SK-N-SH (cell line): ENCODE results near the gene IFNGR1. TPM values are rescaled to one million over a fixed set of nuclear protein-coding genes. Genes with fewer than 3 reads are reported as not detected.

Experiments used
- CTCF ChIA-PET: fragments of 300-600, 350-600 bp; formaldehyde crosslinking; extraction: SDS; loops from one replicate; lab custom pipeline; 2021; lab: Yijun Ruan, JAX
- POLR2A ChIA-PET: fragments of 350-600 bp; sonication (Branson Sonifier 250); formaldehyde crosslinking; extraction: SDS; loops from one replicate; lab custom pipeline; 2020; ENCODE audit warnings: antibody characterized with exemption, inconsistent platforms; lab: Yijun Ruan, JAX
- DNase-seq: peaks from one replicate; pipeline ENCODE4 v3.0.0; 2012
- H2AFZ ChIP-seq: fragments of 200-600 bp; sonication (generic); 2 replicates; pipeline ENCODE4 v1.8.1; 2016; ENCODE audit warnings: antibody characterized with exemption, mild to moderate bottlenecking, low read depth
- H3F3A ChIP-seq: fragments of 200-600 bp; sonication (generic); replicated peaks from 2 replicates; pipeline ENCODE3; 2016; ENCODE audit warnings: antibody characterized with exemption, mild to moderate bottlenecking; ENCODE audit not compliant: insufficient read depth
- H3K27ac ChIP-seq, 2 experiments: fragments of 200-500 bp in 1 of 2; fragments of 200-600 bp in 1 of 2; sonication (Bioruptor generic) in 1 of 2; sonication (generic), shearing (Covaris generic) in 1 of 2; 2 replicates each; pipeline versions ENCODE4 v1.5.1 to v1.6.1; 2014 to 2016; ENCODE audit warnings: low read depth in 2 of 2, inconsistent platforms in 1 of 2, low read length in 1 of 2, mild to moderate bottlenecking in 1 of 2, mixed read lengths in 1 of 2
- H3K27me3 ChIP-seq: fragments of 200-600 bp; sonication (generic), shearing (Covaris generic); 2 replicates; pipeline ENCODE4 v1.6.1; 2016; ENCODE audit warnings: mixed run types; ENCODE audit not compliant: insufficient read depth
- H3K36me3 ChIP-seq, 2 experiments: fragments of 200-500 bp in 1 of 2; fragments of 200-600 bp in 1 of 2; sonication (Bioruptor generic) in 1 of 2; sonication (generic) in 1 of 2; replicated peaks in 1 of 2; 2 replicates each; pipeline versions ENCODE3 to v1.5.1; 2014 to 2016; ENCODE audit warnings: low read length in 1 of 2, mild to moderate bottlenecking in 1 of 2; ENCODE audit not compliant: insufficient read depth in 2 of 2, control insufficient read depth in 1 of 2
- H3K4me1 ChIP-seq, 2 experiments: fragments of 200-500 bp in 1 of 2; fragments of 200-600 bp in 1 of 2; sonication (Bioruptor generic) in 1 of 2; sonication (generic), shearing (Covaris generic) in 1 of 2; 2 replicates each; pipeline versions ENCODE4 v1.5.1 to v1.6.1; 2014 to 2016; ENCODE audit warnings: low read depth in 1 of 2, low read length in 1 of 2, mixed run types in 1 of 2; ENCODE audit not compliant: insufficient read depth in 2 of 2, control insufficient read depth in 1 of 2
- H3K4me2 ChIP-seq: fragments of 200-600 bp; sonication (generic), shearing (Covaris generic); 2 replicates; pipeline ENCODE4 v1.6.1; 2017; ENCODE audit warnings: mixed run types
- H3K4me3 ChIP-seq, 2 experiments: fragments of 200-500 bp in 1 of 2; fragments of 200-600 bp in 1 of 2; sonication (Bioruptor generic) in 1 of 2; sonication (generic), shearing (Covaris generic) in 1 of 2; 2 replicates each; pipeline versions ENCODE4 v1.5.1 to v1.8.1; 2014 to 2016; ENCODE audit warnings: low read depth in 2 of 2, inconsistent platforms in 1 of 2, low read length in 1 of 2, mild to moderate bottlenecking in 1 of 2, mixed read lengths in 1 of 2, moderate library complexity in 1 of 2
- H3K79me2 ChIP-seq: fragments of 200-600 bp; sonication (generic); 2 replicates; pipeline ENCODE4 v1.8.1; 2017; ENCODE audit warnings: mild to moderate bottlenecking; ENCODE audit not compliant: insufficient read depth
- H3K9ac ChIP-seq: fragments of 200-600 bp; sonication (generic); 2 replicates; pipeline ENCODE4 v1.6.1; 2017; ENCODE audit warnings: mixed run types
- H3K9me2 ChIP-seq: fragments of 200-600 bp; sonication (generic); 2 replicates; pipeline ENCODE4 v1.6.1; 2017; ENCODE audit warnings: mixed run types
- H3K9me3 ChIP-seq: fragments of 200-600 bp; sonication (generic); 2 replicates; pipeline ENCODE4 v1.6.1; 2017; ENCODE audit warnings: mixed run types, mild to moderate bottlenecking, moderate library complexity
- H4K20me1 ChIP-seq: fragments of 200-600 bp; sonication (generic); 2 replicates; pipeline ENCODE4 v1.6.1; 2017; ENCODE audit warnings: mild to moderate bottlenecking, mixed run types; ENCODE audit not compliant: insufficient read depth
- CHD2 ChIP-seq: fragments of 150-350 bp; IDR thresholded peaks from 2 replicates; pipeline ENCODE4 v1.6.1; 2018; ENCODE audit warnings: low read length; ENCODE audit not compliant: partially characterized antibody
- ELF1 ChIP-seq: IDR thresholded peaks from 2 replicates; pipeline ENCODE4 v1.4.0; 2012
- EP300 ChIP-seq, 2 experiments: IDR thresholded peaks; 2 replicates each; pipeline versions ENCODE4 v1.4.0 to v1.6.1; 2012; ENCODE audit warnings: borderline replicate concordance in 1 of 2, low read depth in 1 of 2, low read length in 1 of 2
- EZH2phosphoT487 ChIP-seq: fragments of 200-600 bp; sonication (generic); IDR thresholded peaks from 2 replicates; pipeline ENCODE4 v1.6.1; 2017; ENCODE audit warnings: low read depth, mixed run types, mild to moderate bottlenecking, antibody characterized with exemption, moderate library complexity, borderline replicate concordance
- FOSL2 ChIP-seq: IDR thresholded peaks from 2 replicates; pipeline ENCODE4 v1.4.0; 2012; ENCODE audit warnings: low read depth, mild to moderate bottlenecking, moderate library complexity, borderline replicate concordance
- FOXJ3 ChIP-seq: sonication (generic); formaldehyde crosslinking; IDR thresholded peaks from 2 replicates; pipeline ENCODE4 v1.5.1; 2020; ENCODE audit warnings: mild to moderate bottlenecking, missing genetic modification reagents
- FOXM1 ChIP-seq: IDR thresholded peaks from 2 replicates; pipeline ENCODE4 v1.4.0; 2012; ENCODE audit warnings: low read depth, mild to moderate bottlenecking
- GABPA ChIP-seq: IDR thresholded peaks from 2 replicates; pipeline ENCODE4 v1.4.0; 2012; ENCODE audit warnings: low read depth, mild to moderate bottlenecking
- GATA2 ChIP-seq: sonication (generic); formaldehyde crosslinking; IDR thresholded peaks from 2 replicates; pipeline ENCODE4 v1.5.0; 2020; ENCODE audit warnings: mild to moderate bottlenecking, missing genetic modification reagents
- MEF2A ChIP-seq: IDR thresholded peaks from 2 replicates; pipeline ENCODE4 v1.4.0; 2012; ENCODE audit warnings: low read depth, borderline replicate concordance
- RAD21 ChIP-seq: IDR thresholded peaks from 2 replicates; pipeline ENCODE4 v1.6.1; 2012; ENCODE audit warnings: mild to moderate bottlenecking, low read length
- REST ChIP-seq: IDR thresholded peaks from 2 replicates; pipeline ENCODE4 v1.6.1; 2012; ENCODE audit warnings: mild to moderate bottlenecking, low read depth, low read length, moderate library complexity
- SIN3A ChIP-seq: IDR thresholded peaks from 2 replicates; pipeline ENCODE4 v1.6.1; 2012; ENCODE audit warnings: low read depth, mild to moderate bottlenecking, low read length, moderate library complexity, borderline replicate concordance
- SMC3 ChIP-seq: IDR thresholded peaks from 2 replicates; pipeline ENCODE4 v1.6.1; 2012; ENCODE audit warnings: low read depth, low read length, improper control_type of control experiment
- TAF1 ChIP-seq: IDR thresholded peaks from 2 replicates; pipeline ENCODE4 v1.6.1; 2012; ENCODE audit warnings: low read depth, mild to moderate bottlenecking, low read length, moderate library complexity, borderline replicate concordance
- USF1 ChIP-seq: IDR thresholded peaks from 2 replicates; pipeline ENCODE4 v1.4.0; 2012; ENCODE audit warnings: low read depth, borderline replicate concordance
- USF2 ChIP-seq: fragments of 150-350 bp; IDR thresholded peaks from 2 replicates; pipeline ENCODE4 v1.6.1; 2017; ENCODE audit warnings: antibody characterized with exemption, low read length, low read depth, borderline replicate concordance
- ZBTB33 ChIP-seq: IDR thresholded peaks from 2 replicates; pipeline ENCODE4 v1.4.0; 2012; ENCODE audit warnings: low read depth, borderline replicate concordance
- WGBS: methylation state at CpG from one replicate; pipeline ENCODE4 v1.1.6; 2017; ENCODE audit warnings: low lambda C conversion rate; 5-methylcytosine and 5-hydroxymethylcytosine counted together
- polyA plus RNA-seq, 3 experiments: library from polyadenylated mRNA; depleted of rRNA; stranded (reverse); fragments of >200 nt; gene quantifications; 2 replicates each; pipeline ENCODE4 v1.2.3, GENCODE V29; 2012

The IFNGR1 gene
- polyA plus RNA-seq, 1 of the 3 experiments (the other 2 are of a cell fraction), result 11.5 TPM

- Histone ChIP-seq H3F3A (no peaks in the 10 kb centered on the region), H3K4me1 (no peaks in the 10 kb centered on the region), H3K9ac (no peak overlapping the region), H4K20me1 (no peaks in the 10 kb centered on the region), H3K27me3 (no peaks in the 10 kb centered on the region), H3K27ac (no peak overlapping the region), H2AFZ (no peak overlapping the region), H3K4me3 (no peak overlapping the region), H3K9me3 (no peaks in the 10 kb centered on the region), H3K4me2 (no peak overlapping the region), H3K79me2 (no peaks in the 10 kb centered on the region), H3K9me2 (no peaks in the 10 kb centered on the region), H3K36me3 (no peaks in the 10 kb centered on the region)
- POLR2A ChIA-PET, result no interaction called here
- TF ChIP-seq EP300 (IDR thresholded peaks at IDR 0.05; ENCODE audit: borderline replicate concordance in 1 of 2, low read depth in 1 of 2, low read length in 1 of 2) (no peak), FOSL2 (no peak), MEF2A (no peak), USF1 (no peak), GABPA (no peak), FOXM1 (no peak), RAD21 (no peak), SIN3A (no peak), USF2 (no peak), TAF1 (no peak)
- 15% methylated on average over 1 of the region's 1 CpG for WGBS
- DNase-seq, result no peak
- CTCF ChIA-PET, result no interaction called here
Observed at GRCh38 chr6:137240168-137240567, 21.0 kb upstream of the IFNGR1 start.

GRCh38 chr6:137237413-137238170 is 18.4 kb upstream of the IFNGR1 start:
- ChIA-PET POLR2A (no interaction called here), CTCF (interaction anchor here (0.6 to 1.7 kb wide), 2 partner anchors 77 to 144 kb away, joined by 3 to 4 read pairs; no protein-coding TSS in a partner anchor)
- Histone ChIP-seq H3K36me3 (no peaks in the 10 kb centered on the region), H3K9me2 (no peaks in the 10 kb centered on the region), H3K9ac (no peak overlapping the region), H3K79me2 (no peaks in the 10 kb centered on the region), H3F3A (no peaks in the 10 kb centered on the region), H3K9me3 (no peaks in the 10 kb centered on the region), H3K4me3 (no peak overlapping the region), H4K20me1 (no peaks in the 10 kb centered on the region), H3K4me1 (no peaks in the 10 kb centered on the region), H3K27ac (peak overlapping the region in 1 of 2 experiments; percentile 40; a peak in 2 of 4 replicates), H2AFZ (no peak overlapping the region), H3K27me3 (no peaks in the 10 kb centered on the region), H3K4me2 (no peak overlapping the region)
- no peak for DNase-seq
- TF ChIP-seq EZH2phosphoT487 (no peak), ZBTB33 (no peak), CHD2 (no peak), ELF1 (no peak), TAF1 (no peak), SMC3 (no peak), FOXJ3 (no peak), GATA2 (no peak), RAD21 (no peak), FOXM1 (no peak), REST (no peak), USF1 (no peak)
